Measurements from ENCODE around the gene TRPM2.
"Not testable (repeated sequence)": the region's sequence is repeated elsewhere in the genome, so short reads cannot be mapped to it uniquely, and the experiment has no call there.

TRPM2 gene

DNA sequence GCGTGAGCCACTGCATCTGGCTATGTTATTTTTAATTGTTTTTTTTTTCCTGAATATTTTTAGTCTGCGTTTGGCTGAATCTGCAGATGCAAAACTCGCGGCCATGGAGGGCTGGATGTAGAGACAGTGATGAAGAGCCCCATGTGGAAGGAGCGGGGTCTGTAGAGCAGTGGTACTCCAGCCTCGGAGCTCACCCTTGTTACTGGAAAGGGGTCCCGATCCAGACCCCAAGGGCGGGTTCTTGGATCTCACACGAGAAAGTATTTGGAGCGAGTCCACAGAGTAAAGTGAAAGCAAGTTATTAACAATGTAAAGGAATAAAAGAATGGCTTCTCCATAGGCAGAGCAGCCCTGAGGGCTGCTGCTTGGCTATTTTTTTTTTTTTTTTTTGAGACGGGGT, 2.7 kb downstream of the TRPM2 start:
- DNase-seq: no peak

GRCh38 chr21:44356636-44357035, 3.2 kb downstream of the TRPM2 start:
- DNase-seq: no peak

DNA sequence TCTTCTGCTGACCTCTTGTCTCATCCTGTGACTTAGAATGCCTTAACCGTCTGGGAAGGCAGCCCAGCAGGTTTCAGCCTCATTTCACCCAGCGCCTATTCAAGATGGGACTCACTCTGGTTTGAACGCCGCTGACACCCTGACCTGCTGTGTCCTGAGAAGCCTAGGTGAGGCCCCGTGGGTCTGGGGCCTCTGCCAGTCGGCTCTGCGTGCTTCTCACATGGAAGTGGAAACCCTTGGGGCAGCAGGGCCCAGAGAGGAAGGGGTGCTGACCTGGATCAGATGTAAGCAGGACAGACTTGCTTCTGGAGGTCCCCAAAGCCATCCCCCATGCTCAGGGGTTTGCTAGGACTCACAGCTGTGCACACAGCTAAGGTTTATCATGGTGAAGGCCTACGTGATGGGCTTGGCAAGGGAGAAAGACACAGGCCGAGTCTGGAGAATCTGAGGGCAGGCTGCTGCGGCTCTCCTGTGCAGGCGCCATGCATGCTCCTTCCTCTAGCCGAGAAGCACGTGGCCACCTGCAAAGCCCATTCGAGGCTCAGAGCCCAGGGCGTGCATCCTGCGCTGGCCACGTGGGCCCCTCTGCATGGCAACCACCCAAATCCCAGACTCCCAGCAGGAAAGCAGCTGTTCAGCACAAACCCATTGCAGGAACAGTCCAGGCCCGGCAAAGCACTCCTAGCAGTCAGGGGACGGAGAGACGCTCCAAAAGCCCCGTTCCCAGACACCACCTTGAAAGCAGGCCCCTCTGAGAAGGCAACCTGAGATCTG, 3.8 kb downstream of the TRPM2 start:
- DNase-seq: no peak

GRCh38 chr21:44359396-44359795, 6.0 kb downstream of the TRPM2 start:
- no peak for DNase-seq

- no peak for DNase-seq
Measured at GRCh38 chr21:44360159-44360558, 6.7 kb downstream of the TRPM2 start.

DNA sequence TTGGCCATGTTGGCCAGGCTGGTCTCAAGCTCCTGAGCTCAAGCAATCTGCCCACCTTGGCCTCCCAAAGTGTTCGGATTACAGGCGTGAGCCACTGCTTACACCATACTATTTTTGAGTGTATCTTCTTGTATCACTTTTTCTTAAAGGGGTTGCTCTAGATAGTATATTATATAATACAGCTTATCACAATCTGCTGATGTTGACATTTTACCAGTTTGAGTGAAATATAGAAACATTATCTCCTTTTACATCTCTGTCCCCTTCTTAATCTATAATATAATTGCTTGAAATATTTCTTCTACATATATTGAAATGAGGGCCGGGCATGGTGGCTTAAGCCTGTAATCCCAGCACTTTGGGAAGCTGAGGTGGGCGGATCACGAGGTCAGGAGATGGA, 8.5 kb downstream of the TRPM2 start:
- not testable (repeated sequence) for DNase-seq

- DNase-seq: no peak
Measured at GRCh38 chr21:44363278-44363677, 9.9 kb downstream of the TRPM2 start.

DNA sequence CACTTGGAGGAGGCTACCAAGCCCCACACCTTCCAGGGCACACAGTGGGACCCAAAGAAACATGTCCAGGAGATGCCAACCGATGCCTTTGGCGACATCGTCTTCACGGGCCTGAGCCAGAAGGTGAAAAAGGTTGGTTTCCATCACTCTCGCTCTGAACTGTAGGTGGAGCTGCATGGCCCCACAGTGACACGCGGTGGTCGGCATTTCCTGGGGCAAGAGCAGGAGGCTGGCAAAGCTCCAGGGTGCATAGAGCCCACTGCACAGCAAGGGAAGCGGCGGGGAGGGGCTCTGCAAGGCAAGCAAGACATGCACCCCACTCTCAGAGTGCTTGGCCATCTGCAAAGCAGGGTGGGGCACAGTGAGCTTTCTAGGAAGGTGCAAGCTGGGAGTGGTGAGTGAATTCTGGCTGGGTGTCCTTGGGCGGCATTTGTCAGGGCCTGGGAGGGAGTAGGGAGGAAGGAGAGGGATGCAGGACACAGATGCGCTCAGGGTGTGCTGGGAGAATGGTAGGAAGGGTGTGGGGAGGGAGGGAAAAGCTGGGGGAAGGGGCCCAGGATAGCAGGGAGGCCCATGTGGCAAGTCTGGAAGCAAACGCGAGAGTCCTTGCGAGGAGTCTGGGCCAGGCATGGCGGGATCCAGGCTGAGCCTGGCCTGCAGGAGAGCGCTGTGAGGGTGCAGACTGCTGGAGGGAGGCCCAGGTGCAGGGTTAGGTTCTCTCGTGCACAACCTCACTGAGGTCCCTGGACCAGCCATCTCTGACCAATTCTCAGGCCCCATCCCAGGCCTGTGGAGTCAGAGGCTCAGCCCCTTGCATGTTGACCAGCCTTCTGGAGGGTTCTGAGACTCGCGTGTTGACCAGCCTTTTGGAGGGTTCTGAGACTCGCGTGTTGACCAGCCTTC, 11.0 kb downstream of the TRPM2 start:
- DNase-seq: no peak

- no peak for DNase-seq
Measured at GRCh38 chr21:44365251-44365966, 12.0 kb downstream of the TRPM2 start.

DNA sequence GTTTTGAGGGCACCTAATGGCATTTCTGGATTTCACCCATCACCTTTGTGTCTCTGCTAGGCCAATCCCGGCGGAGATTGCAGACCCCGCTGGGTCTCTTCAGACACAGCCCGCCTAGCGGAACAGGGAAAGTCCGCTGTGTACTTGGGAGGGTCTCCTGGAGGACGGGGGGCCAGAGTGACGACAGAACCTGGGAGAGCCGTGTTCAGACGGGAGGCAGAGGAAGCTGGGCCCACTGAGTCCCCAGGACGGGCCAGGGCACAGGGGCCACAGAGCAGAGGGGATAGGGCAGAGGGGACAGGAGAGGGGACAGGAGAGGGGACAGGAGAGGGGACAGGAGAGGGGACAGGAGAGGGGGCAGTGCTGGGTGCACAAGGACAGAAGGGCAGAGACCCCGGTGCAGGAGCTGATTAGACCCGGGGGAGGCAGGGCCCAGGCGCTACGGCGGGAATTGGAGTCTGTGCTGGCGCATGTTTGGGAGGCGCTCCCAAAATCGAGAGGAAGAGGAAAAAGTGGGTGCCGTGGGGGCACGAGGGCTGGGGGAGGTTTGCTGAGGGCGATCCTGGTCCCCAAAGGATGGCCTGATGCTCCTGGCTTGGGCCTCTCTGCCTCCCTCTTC, 12.7 kb downstream of the TRPM2 start:
- no peak for DNase-seq

- DNase-seq: no peak
Measured at GRCh38 chr21:44366586-44367211, 13.3 kb downstream of the TRPM2 start.

GRCh38 chr21:44368711-44369446, 15.5 kb downstream of the TRPM2 start:
- DNase-seq: no peak

- DNase-seq: no peak
Measured at GRCh38 chr21:44370027-44370735, 16.8 kb downstream of the TRPM2 start.

DNA sequence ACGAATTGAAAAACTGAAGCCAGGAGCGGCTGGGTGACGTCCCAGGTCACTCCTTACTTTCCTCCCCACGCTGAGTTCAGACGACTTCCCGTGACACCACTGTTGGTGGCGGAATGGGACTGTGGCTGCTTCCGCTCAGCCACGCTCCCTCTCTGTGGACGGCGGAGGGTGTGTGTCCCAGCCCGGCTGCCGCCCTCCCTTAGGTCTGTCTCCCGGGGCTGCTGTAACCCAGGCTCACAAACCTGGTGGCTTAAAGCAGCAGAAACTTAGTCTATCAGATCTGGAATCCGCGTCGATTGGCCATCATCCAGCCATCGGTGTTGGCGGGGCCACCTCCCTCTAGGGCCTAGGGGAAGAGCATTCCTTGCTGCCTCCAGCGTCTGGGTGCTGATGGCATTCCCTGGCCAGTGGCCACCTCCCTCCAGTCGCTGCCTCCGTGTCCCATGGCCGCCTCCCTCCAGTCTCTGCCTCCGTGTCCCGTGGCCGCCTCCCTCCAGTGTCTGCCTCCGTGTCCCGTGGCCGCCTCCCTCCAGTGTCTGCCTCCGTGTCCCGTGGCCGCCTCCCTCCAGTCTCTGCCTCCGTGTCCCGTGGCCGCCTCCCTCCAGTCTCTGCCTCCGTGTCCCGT, 17.5 kb downstream of the TRPM2 start:
- DNase-seq: no peak

DNA sequence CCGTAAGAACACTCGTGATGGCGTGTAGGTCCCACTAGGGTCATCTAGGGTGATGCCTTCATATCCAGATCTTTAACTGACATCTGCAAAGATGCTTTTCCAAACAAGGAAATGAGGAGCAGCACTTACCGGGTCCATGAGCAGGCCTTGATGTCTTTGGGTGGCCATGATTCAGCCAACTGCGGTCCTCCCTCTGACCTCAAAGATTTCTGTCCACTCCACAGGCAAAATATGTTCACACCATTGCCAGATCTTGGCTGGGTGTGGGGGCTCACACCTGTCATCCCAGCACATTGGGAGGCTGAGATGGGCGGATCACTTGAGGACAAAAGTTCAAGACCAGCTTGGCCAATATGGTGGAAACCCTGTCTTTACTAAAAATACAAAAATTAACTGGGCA, 18.2 kb downstream of the TRPM2 start:
- DNase-seq: no peak

DNA sequence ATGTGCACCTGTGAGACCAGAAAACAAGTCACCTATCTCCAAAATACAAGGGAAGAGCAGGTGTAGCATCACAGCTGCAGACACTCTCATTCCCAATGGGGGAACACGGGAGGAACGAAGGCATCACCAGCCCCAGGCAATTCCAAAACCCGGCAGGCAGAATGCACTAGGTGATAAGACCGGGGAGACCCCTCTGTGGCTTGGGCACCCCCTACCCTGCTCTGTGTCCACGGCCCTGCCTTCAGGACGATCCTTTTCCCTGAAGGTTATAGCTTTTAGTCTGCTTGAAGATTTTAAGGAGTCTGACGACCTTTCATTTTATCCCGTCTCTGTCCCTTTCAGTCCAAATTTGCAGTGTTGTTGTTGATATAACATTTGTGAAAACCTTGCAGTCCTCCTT, 19.2 kb downstream of the TRPM2 start:
- DNase-seq: no peak

- no peak for DNase-seq
Measured at GRCh38 chr21:44374601-44375280, 21.3 kb downstream of the TRPM2 start.

GRCh38 chr21:44375281-44375651, 21.8 kb downstream of the TRPM2 start:
- no peak for DNase-seq

GRCh38 chr21:44375761-44376241, 22.4 kb downstream of the TRPM2 start:
- DNase-seq: no peak

GRCh38 chr21:44376606-44377005, 23.2 kb downstream of the TRPM2 start:
- no peak for DNase-seq
